CD14-positive monocyte (primary cell): ENCODE data around the gene TTC28. TPM values are rescaled to one million over a fixed set of nuclear protein-coding genes. Genes with fewer than 3 reads are reported as not detected.

Source experiments
- DNase-seq, 3 donors: peaks; one replicate each; pipeline ENCODE4 v3.0.0-alpha.2; 2011 to 2022
- H2AFZ ChIP-seq: 2 replicates; pipeline ENCODE4 v1.6.0; 2012; ENCODE audit warnings: mild to moderate bottlenecking, low read depth, low read length, inconsistent platforms; ENCODE audit not compliant: insufficient read depth, poor library complexity, severe bottlenecking
- H3K27ac ChIP-seq, 2 donors: 1 replicate in 1 of 2; 2 replicates in 1 of 2; pipeline ENCODE4 v1.5.1; 2012 to 2013; ENCODE audit warnings: low read length in 2 of 2, control low read depth in 1 of 2, inconsistent platforms in 1 of 2, low read depth in 1 of 2, mild to moderate bottlenecking in 1 of 2
- H3K27me3 ChIP-seq, 2 donors: one replicate each; pipeline versions ENCODE4 v1.6.0 to v1.6.1; 2011 to 2013; ENCODE audit warnings: low read length in 2 of 2; ENCODE audit not compliant: control insufficient read depth in 2 of 2, insufficient read depth in 2 of 2
- H3K36me3 ChIP-seq, 2 donors: replicated peaks in 1 of 2; 1 replicate in 1 of 2; 2 replicates in 1 of 2; pipeline versions ENCODE4 v1.5.1 to v1.6.1; 2012 to 2013; ENCODE audit warnings: low read length in 2 of 2, control low read depth in 1 of 2, inconsistent platforms in 1 of 2, mild to moderate bottlenecking in 1 of 2; ENCODE audit not compliant: insufficient read depth in 2 of 2, control insufficient read depth in 1 of 2
- H3K4me1 ChIP-seq, 2 donors: 1 replicate in 1 of 2; 2 replicates in 1 of 2; pipeline versions ENCODE4 v1.5.1 to v1.6.1; 2012 to 2013; ENCODE audit warnings: low read length in 2 of 2, control low read depth in 1 of 2, inconsistent platforms in 1 of 2, mild to moderate bottlenecking in 1 of 2, moderate library complexity in 1 of 2; ENCODE audit not compliant: insufficient read depth in 2 of 2, control insufficient read depth in 1 of 2
- H3K4me2 ChIP-seq: replicated peaks from 2 replicates; pipeline ENCODE3; 2012; ENCODE audit warnings: low read length, moderate library complexity, mild to moderate bottlenecking; ENCODE audit not compliant: poor library complexity, severe bottlenecking; ENCODE audit errors: extremely low read depth
- H3K4me3 ChIP-seq, 3 experiments: fragments of 200-600 bp in 1 of 3; sonication (generic) in 1 of 3; replicated peaks in 1 of 3; 1 replicate in 2 of 3; 2 replicates in 1 of 3; pipeline ENCODE4 v1.5.1; 2011 to 2013; ENCODE audit warnings: low read length in 3 of 3, mild to moderate bottlenecking in 3 of 3, control low read depth in 2 of 3, low read depth in 2 of 3, inconsistent platforms in 1 of 3, moderate library complexity in 1 of 3
- H3K79me2 ChIP-seq: 2 replicates; pipeline ENCODE4 v1.6.0; 2012; ENCODE audit warnings: mild to moderate bottlenecking, control low read depth, inconsistent platforms, low read length, moderate library complexity; ENCODE audit not compliant: insufficient read depth
- H3K9ac ChIP-seq: 2 replicates; pipeline ENCODE4 v1.6.0; 2017; ENCODE audit warnings: low read length, mild to moderate bottlenecking; ENCODE audit not compliant: insufficient read depth, poor library complexity, severe bottlenecking
- H3K9me3 ChIP-seq, 2 donors: replicated peaks in 1 of 2; 1 replicate in 1 of 2; 2 replicates in 1 of 2; pipeline versions ENCODE4 v1.5.1 to v1.6.1; 2012 to 2013; ENCODE audit warnings: low read length in 2 of 2, control low read depth in 1 of 2; ENCODE audit not compliant: control insufficient read depth in 1 of 2, insufficient read depth in 1 of 2
- H4K20me1 ChIP-seq: 2 replicates; pipeline ENCODE4 v1.6.0; 2012; ENCODE audit warnings: mild to moderate bottlenecking, low read length, control low read depth, moderate library complexity; ENCODE audit not compliant: insufficient read depth
- H3K27ac Mint-ChIP-seq, 7 donors: one replicate each; pipeline ENCODE4 v1.8.0; 2020; ENCODE audit warnings: mild to moderate bottlenecking in 7 of 7, mixed read lengths in 7 of 7, moderate library complexity in 6 of 7, inconsistent platforms in 2 of 7
- H3K27me3 Mint-ChIP-seq, 3 donors: one replicate each; pipeline ENCODE4 v1.8.0; 2021 to 2022; ENCODE audit warnings: low read depth in 3 of 3, mild to moderate bottlenecking in 3 of 3, mixed read lengths in 3 of 3, moderate library complexity in 3 of 3, inconsistent platforms in 1 of 3
- H3K36me3 Mint-ChIP-seq, 2 donors: one replicate each; pipeline ENCODE4 v1.8.0; 2020; ENCODE audit warnings: mixed read lengths in 2 of 2, inconsistent platforms in 1 of 2, mild to moderate bottlenecking in 1 of 2
- H3K4me1 Mint-ChIP-seq: one replicate; pipeline ENCODE4 v1.8.0; 2020; ENCODE audit warnings: mild to moderate bottlenecking, mixed read lengths
- H3K4me3 Mint-ChIP-seq, 2 donors: one replicate each; pipeline ENCODE4 v1.8.0; 2020; ENCODE audit warnings: mild to moderate bottlenecking in 2 of 2, mixed read lengths in 2 of 2, moderate library complexity in 1 of 2
- H3K9me3 Mint-ChIP-seq, 7 donors: one replicate each; pipeline ENCODE4 v1.8.0; 2020 to 2022; ENCODE audit warnings: mixed read lengths in 7 of 7, mild to moderate bottlenecking in 6 of 7, moderate library complexity in 6 of 7, inconsistent platforms in 2 of 7
- WGBS: methylation state at CpG from one replicate; pipeline ENCODE4 v1.1.5; 2013; ENCODE audit warnings: missing lambda C conversion rate; ENCODE audit not compliant: insufficient coverage; 5-methylcytosine and 5-hydroxymethylcytosine counted together
- intact Hi-C, 2 donors: fragments of 100-400 bp; cut with micrococcal nuclease; formaldehyde crosslinking; loops; one replicate each; pipeline versions ENCODE4 v1.15.0 to v1.15.1; 2023
- polyA plus RNA-seq, 3 donors: library from polyadenylated mRNA; depleted of rRNA in 1 of 3; unstranded in 2 of 3; stranded (reverse) in 1 of 3; fragments of 300-500 nt in 2 of 3; fragments of >200 nt in 1 of 3; fragmentation: Illumina TruSeq in 2 of 3; gene quantifications; 1 replicate in 2 of 3; 2 replicates in 1 of 3; pipeline ENCODE4 v1.2.3, GENCODE V29; 2012 to 2021
- TF ChIP-seq, protein P1 (sequence below): fragments of 200-600 bp; IDR thresholded peaks from one replicate; pipeline ENCODE4 v1.8.0; 2022; ENCODE audit warnings: antibody characterized with exemption, mild to moderate bottlenecking

TTC28 gene
- polyA plus RNA-seq, 3 donors = 0.24 to 0.61 TPM; not detected in 1

DNA sequence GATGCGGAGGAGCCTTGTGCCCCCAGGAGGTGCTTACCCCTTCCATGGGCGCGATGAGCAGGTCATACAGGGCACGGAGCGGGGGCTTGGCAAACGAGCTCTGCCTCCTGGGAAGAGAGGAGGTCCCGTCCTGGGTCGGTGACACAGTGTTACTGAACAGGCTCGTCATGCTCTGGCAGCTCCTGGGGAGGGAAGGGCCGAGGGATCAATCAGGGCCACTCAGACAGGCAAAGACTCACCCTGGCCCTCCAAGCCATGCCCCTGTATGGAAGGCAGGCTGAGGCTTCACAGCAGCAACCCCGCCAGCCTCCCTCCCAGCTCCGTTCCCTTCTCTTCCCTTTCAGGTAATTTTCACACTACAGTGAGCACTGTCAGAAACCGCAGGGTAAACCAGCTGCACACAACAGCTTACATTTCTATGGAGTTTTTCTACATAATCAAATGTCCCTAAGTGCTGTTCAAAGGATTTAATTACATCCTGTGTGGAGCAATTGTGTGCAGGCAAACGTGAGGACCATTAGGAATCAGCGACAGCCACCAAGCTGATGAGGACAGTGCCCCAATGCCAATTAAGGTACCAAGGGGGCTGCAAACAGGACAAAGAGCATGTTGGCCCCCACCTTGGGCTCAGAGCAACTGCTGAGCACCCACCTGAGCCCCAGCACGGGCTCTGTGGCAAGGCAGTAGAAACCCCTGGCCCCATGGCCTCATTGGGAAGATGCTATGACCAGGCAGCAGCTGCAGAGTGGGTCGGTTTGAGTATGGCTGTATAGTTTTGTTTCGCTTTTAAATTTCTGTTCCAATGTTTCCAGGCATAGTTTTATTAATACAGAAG is 665.2 kb downstream of the TTC28 start:
- no peaks in the 10 kb centered on the region for H3K36me3 Mint-ChIP-seq
- H3K9me3 ChIP-seq = no peaks in the 10 kb centered on the region
- H4K20me1 ChIP-seq = no peaks in the 10 kb centered on the region
- no peak overlapping the region for H3K4me3 Mint-ChIP-seq
- H3K9ac ChIP-seq = no peak overlapping the region
- H3K9me3 Mint-ChIP-seq = no peaks in the 10 kb centered on the region
- H3K79me2 ChIP-seq = no peaks in the 10 kb centered on the region
- H2AFZ ChIP-seq = no peak overlapping the region
- no peak overlapping the region for H3K4me3 ChIP-seq
- WGBS = 92% methylated on average over 15 of the region's 18 CpGs
- H3K27ac ChIP-seq = no peak overlapping the region
- no peak for DNase-seq
- H3K4me1 Mint-ChIP-seq = peaks cover 5% of the 10 kb centered on the region
- H3K4me1 ChIP-seq = no peaks in the 10 kb centered on the region
- no peak overlapping the region for H3K4me2 ChIP-seq
- H3K36me3 ChIP-seq = no peaks in the 10 kb centered on the region
- intact Hi-C loops = no loop called here
- no peaks in the 10 kb centered on the region for H3K27me3 Mint-ChIP-seq
- no peaks in the 10 kb centered on the region for H3K27me3 ChIP-seq
- no peak overlapping the region for H3K27ac Mint-ChIP-seq
- TF ChIP-seq, protein P1, sequence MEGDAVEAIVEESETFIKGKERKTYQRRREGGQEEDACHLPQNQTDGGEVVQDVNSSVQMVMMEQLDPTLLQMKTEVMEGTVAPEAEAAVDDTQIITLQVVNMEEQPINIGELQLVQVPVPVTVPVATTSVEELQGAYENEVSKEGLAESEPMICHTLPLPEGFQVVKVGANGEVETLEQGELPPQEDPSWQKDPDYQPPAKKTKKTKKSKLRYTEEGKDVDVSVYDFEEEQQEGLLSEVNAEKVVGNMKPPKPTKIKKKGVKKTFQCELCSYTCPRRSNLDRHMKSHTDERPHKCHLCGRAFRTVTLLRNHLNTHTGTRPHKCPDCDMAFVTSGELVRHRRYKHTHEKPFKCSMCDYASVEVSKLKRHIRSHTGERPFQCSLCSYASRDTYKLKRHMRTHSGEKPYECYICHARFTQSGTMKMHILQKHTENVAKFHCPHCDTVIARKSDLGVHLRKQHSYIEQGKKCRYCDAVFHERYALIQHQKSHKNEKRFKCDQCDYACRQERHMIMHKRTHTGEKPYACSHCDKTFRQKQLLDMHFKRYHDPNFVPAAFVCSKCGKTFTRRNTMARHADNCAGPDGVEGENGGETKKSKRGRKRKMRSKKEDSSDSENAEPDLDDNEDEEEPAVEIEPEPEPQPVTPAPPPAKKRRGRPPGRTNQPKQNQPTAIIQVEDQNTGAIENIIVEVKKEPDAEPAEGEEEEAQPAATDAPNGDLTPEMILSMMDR = no peak

DNA sequence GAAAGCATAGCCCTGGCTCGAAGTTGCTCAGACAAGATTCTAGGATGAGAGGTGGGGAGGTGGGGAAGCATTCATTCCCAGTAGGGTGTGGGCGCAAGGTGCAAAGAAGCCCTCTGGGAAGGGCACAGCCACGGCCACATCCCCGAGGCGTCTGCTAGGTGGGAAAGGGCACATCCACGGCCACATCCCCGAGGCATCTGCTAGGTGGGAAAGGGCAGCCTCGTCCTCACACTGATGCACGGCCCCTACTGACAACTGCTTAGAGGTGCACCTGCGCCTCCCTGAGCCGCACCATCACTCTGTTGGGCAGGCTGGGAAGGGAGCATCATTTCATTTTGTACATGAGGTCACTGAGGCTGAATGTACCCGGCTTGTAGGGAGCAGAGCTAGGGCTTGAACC is 666.0 kb downstream of the TTC28 start:
- Histone ChIP-seq H3K9ac (no peak overlapping the region), H3K9me3 (no peaks in the 10 kb centered on the region), H3K4me1 (no peaks in the 10 kb centered on the region), H3K4me3 (no peak overlapping the region), H3K27me3 (no peaks in the 10 kb centered on the region), H3K4me2 (no peak overlapping the region), H3K79me2 (no peaks in the 10 kb centered on the region), H3K27ac (no peak overlapping the region), H3K36me3 (no peaks in the 10 kb centered on the region), H2AFZ (no peak overlapping the region), H4K20me1 (no peaks in the 10 kb centered on the region)
- H3K9me3 Mint-ChIP-seq = no peaks in the 10 kb centered on the region
- intact Hi-C loops = no loop called here
- H3K4me3 Mint-ChIP-seq = no peak overlapping the region
- no peaks in the 10 kb centered on the region for H3K27me3 Mint-ChIP-seq
- no peak for DNase-seq
- no peaks in the 10 kb centered on the region for H3K36me3 Mint-ChIP-seq
- 99% methylated on average over 10 of the region's 12 CpGs for WGBS
- H3K4me1 Mint-ChIP-seq = peaks cover 5% of the 10 kb centered on the region
- TF ChIP-seq, protein P1 = no peak
- no peak overlapping the region for H3K27ac Mint-ChIP-seq
